Coronary artery (tissue), 2 donors: ENCODE measurements around the gene YBX3.

Experiments
- DNase-seq: peaks from one replicate; pipeline ENCODE4 v3.0.0-alpha.2; 2017; ENCODE audit warnings: low spot score
- H3K27ac ChIP-seq, 2 donors: fragments of 200-600 bp; sonication (generic); one replicate each; pipeline ENCODE4 v1.5.1; 2016 to 2019
- H3K4me3 ChIP-seq: fragments of 200-600 bp; sonication (generic); 2 replicates; pipeline ENCODE4 v1.5.1; 2016; ENCODE audit warnings: mild to moderate bottlenecking, moderate library complexity
- TF ChIP-seq, protein P1 (sequence below): fragments of 200-600 bp; sonication (generic); IDR thresholded peaks from one replicate; pipeline ENCODE4 v1.5.1; 2019; ENCODE audit warnings: antibody characterized with exemption

Gene YBX3

DNA sequence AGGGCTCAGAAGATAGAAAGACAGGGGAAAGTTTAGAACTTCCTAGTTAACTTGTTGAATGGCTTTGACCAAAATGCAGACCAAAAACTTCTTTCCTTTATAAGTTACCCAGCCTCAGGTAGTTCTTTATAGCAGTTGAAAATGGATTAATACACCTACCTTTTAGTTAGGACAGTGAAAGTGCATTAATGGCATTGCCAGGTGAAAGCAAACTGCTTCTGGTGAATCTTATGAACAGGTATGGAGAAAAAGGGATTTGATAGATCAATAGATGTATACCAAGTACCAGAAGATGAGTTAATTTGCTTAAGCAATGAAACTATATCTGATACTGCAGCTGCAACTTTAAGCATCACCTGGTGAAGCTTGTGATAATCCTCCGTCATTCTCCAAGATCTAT, 35.1 kb downstream of the YBX3 start:
- TF ChIP-seq, protein P1, sequence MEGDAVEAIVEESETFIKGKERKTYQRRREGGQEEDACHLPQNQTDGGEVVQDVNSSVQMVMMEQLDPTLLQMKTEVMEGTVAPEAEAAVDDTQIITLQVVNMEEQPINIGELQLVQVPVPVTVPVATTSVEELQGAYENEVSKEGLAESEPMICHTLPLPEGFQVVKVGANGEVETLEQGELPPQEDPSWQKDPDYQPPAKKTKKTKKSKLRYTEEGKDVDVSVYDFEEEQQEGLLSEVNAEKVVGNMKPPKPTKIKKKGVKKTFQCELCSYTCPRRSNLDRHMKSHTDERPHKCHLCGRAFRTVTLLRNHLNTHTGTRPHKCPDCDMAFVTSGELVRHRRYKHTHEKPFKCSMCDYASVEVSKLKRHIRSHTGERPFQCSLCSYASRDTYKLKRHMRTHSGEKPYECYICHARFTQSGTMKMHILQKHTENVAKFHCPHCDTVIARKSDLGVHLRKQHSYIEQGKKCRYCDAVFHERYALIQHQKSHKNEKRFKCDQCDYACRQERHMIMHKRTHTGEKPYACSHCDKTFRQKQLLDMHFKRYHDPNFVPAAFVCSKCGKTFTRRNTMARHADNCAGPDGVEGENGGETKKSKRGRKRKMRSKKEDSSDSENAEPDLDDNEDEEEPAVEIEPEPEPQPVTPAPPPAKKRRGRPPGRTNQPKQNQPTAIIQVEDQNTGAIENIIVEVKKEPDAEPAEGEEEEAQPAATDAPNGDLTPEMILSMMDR, result no peak
- no peak for DNase-seq
- H3K4me3 ChIP-seq, result no peak overlapping the region
- H3K27ac ChIP-seq, result no peak overlapping the region

GRCh38 chr12:10673659-10674384, 49.3 kb downstream of the YBX3 start, which contains the start of gene STYK1:
Gene STYK1, minus strand, starts transcription at chr12:10674052. Its CDS starts 39,434 bp downstream, at chr12:10634618.
- TF ChIP-seq, protein P1, result peak; percentile 39
- no peak within 1 kb of the TSS for H3K27ac ChIP-seq
- peak within 1 kb of the TSS; percentile 61 for H3K4me3 ChIP-seq
- no peak for DNase-seq

- H3K4me3 ChIP-seq, result no peak overlapping the region
- no peak for DNase-seq
- TF ChIP-seq, protein P1, result no peak
- no peak overlapping the region for H3K27ac ChIP-seq
These were observed 50.8 kb downstream of the YBX3 start for GRCh38 chr12:10672231-10672868.

DNA sequence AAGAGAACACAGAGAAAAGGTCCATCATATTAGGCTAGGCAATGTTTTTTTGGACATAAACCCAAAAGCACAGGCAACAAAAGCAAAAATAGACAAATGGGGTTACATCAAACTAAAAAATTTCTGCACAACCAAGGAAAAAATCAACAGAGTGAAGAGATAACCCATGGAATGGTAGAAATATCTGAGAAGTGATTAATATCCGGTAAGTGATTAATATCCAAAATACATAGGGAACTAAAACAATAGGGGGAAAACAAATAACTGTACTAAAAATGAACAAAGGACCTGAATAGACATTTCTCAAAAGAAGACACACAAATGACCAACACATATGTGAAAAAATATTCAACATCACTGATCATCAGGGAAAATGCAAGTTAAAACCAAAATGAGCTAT, 53.6 kb downstream of the YBX3 start:
- TF ChIP-seq, protein P1, result no peak
- Histone ChIP-seq H3K4me3 (no peak overlapping the region), H3K27ac (no peak overlapping the region)
- no peak for DNase-seq

DNA sequence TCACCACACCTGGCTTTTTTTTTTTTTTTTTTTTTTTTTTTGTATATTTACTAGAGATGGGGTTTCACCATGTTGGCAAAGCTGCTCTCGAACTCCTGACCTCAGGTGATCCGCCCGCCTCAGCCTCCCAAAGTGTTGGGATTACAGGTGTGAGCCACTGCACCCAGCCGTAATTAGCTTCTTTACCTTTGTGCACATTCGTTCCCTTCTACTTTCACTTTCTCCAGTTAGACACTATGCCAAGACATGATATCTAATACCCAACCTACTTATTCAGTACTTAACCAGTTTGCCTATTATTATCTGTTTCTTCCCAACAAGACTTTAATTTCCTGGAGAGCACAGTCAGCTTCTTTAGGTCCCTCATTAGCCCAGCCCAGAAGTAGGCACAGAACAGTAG, 54.6 kb downstream of the YBX3 start:
- DNase-seq, result no peak
- no peak overlapping the region for H3K27ac ChIP-seq
- H3K4me3 ChIP-seq, result no peak overlapping the region
- TF ChIP-seq, protein P1, result no peak

- DNase-seq, result no peak
- TF ChIP-seq, protein P1, result no peak
- no peak overlapping the region for H3K27ac ChIP-seq
- no peak overlapping the region for H3K4me3 ChIP-seq
These were observed 55.5 kb downstream of the YBX3 start for GRCh38 chr12:10667581-10667980.

DNA sequence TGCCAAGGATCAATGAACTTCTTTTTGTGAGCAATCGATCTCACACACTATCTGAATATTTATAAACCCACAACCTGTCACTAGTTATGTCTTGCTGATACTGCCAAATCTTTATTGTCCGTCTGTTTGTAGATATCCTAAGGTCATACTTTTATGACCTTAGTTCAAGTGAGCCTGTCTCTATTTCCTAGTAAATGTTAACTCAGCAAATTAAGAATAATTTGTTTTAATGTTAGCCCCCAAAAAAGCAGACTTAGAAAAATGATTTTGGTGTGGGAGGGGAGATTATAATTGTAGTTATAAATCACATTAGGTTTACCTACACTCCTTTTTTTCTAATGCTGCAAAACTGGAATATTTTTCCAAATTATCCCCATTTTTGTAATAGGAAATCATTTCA, 58.6 kb downstream of the YBX3 start:
- no peak overlapping the region for H3K27ac ChIP-seq
- TF ChIP-seq, protein P1, result no peak
- H3K4me3 ChIP-seq, result no peak overlapping the region
- DNase-seq, result no peak
